Activated CD4-positive, alpha-beta T cell treated with anti-CD3 and anti-CD28 coated beads, Interleukin-2, amount 50 U/mL, for 48 hours (primary cell): ENCODE measurements around the gene PSMA1.
A peak's percentile ranks its signal among the peaks of the same experiment; 100 is the strongest.

Source experiments
- DNase-seq, 2 experiments: peaks; one replicate each; pipeline ENCODE4 v3.0.0-alpha.2; 2020

Gene PSMA1

DNA sequence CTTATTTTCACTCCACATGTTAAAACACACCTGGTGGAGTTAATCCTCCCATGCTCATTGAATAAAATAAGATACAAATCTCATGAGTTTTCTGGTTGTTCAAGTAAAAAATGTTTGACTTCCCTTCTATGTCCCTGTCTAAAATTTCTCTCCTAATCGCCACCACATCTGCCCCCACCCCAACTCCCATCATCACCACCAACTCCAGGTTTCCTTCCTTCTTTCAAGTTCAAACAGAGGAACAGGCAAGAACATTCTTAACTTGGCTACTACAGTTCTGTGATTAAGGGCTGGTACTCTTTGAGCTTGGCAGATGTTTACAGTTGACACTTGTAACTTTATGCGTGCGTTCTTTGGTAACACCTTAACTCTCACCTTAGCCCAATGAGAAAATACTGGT is 9.1 kb upstream of the PSMA1 start:
- no peak for DNase-seq

DNA sequence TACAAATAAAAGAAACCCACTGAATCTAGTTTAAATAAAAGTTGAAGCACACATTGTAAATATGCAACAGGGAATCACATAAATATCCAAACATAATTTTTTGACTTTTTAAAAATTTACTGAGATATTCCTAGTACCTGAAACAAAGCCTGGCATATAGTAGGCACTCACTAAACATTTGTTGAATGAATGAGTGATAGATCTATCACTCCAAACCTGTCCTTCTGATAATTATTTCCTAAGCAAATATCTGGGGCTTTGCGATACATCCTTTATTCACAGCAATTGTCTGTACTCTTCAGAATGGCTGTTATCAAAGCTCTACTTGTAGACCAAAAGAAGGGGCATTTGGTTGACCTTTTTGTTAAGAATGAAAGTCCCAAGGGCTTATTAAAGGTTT is 2.6 kb upstream of the PSMA1 start:
- no peak for DNase-seq

DNA sequence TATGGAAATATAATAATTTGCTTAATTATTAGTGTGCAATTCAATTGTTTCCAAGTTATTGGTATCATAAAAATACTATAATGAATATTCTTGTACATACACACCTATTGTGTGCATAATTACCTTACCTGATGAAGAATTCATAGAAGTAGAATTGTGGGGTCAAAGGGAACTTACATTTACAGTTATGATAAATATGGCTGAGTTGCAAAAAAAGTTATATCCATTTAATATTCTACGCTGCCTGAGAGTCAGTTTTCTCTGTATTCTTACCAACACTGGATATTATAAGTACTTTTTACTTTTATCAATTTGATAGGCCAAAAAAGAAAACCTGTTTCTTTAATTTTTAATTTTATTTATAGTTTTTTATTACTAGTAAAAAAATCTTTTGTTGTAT is 2.1 kb upstream of the PSMA1 start:
- no peak for DNase-seq

DNA sequence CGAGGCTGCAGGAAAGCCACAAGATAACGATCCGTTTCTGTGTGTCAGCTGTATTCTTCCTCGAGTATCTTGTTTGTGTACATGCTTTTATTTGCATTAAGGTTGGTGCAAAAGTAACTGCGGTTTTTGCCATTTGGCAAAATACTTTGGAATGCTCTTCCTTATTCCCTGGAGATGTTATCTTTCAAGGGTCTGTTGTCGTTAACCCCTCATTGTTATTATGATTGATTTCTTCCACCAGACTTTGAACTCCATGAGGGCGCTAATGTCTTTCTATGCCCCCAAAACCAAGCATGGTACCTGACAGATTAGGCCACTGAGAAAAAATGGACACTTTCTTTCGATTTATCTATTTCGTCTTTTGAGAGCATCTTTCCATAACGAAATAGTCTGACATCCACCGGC is 563 bp upstream of the PSMA1 start:
- DNase-seq = no peak

DNA sequence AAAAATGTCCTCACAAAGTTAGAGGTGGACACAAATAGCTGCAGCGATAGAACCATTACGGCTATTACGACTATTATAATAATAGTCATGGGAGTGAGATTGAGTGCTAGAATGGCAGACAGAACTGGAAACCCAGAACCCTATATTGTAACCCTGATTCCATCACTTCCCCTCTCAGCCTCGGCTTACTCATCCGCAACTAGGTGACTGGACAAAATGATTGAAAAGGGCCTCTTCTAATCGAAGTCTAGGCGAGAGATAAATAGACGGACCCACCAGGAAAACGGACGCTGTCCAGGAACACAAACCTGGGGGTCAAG is 629 bp downstream of the PSMA1 start:
- no peak for DNase-seq

DNA sequence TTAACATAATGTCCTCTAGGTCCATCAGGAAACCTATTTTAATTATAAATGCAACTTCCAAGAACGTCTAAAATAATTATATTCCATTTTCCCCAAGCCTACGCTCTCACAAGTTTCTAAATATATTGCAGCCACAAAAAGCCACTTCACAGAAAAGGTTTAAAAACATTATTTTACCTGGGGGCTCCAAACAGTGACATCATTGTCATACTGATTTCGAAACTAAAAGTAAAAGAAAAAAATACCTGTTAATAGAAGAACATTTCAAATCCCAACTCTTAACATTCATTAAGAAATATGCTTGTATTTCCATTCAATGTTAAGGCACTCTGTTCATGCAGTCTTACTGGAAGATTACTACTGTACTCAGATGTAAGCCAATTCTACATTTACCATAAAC is 1.4 kb downstream of the PSMA1 start:
- no peak for DNase-seq

DNA sequence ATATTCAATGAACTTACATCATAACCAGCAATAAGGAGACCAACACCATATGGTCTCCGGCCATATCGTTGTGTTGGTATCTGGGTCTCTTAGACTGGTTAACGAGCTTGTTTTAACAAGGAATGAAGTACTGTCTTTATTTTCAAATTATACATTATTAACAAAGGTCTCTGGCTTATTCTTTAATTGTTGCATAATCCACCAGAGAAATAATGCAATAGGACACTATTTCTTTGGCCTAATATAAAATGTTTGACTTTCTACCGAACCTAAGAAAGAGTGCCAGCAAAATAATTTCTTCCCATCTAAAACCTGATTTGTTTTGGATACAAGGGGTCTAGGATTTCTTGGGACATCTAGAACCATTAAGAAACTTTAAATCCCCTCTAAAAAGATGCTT is 6.4 kb downstream of the PSMA1 start:
- DNase-seq = no peak

DNA sequence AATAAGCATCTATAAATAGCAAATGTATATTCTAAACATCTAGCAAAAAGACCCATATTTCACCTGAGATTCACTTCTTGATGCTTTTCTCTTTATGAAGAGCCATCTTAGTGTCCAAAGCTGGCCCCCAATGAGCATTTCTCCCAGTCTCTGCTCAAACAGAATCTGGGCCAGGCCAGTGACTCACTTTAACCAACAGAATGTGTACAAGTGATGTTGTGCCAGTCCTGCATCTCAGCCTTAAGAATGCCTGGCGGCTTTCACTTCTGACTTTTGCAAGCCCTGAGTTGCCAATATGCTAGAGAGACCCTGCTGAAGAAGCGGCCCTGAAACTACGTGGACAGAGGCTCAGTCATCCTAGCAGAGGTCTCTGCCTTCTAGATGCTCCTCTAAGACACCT is 13.7 kb downstream of the PSMA1 start:
- DNase-seq = no peak

DNA sequence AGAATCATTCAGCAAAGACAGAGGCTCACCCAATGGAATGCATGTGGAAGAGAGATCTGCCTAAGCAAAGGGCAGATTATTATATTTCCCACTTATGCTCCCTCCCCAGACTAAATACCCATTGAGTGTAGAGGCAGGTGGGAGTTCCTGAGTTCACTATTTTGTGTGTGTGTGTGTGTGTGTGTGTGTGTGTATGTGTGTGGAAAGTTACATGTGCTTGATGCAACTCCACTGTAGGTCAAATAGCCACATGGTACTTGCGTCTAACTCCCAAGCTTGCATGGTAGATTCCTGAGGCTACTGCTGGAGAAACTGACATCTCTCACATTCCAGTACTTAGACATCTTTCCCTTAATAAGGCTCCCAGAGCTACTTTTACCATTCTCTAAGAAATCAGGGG is 17.2 kb downstream of the PSMA1 start:
- DNase-seq = no peak

DNA sequence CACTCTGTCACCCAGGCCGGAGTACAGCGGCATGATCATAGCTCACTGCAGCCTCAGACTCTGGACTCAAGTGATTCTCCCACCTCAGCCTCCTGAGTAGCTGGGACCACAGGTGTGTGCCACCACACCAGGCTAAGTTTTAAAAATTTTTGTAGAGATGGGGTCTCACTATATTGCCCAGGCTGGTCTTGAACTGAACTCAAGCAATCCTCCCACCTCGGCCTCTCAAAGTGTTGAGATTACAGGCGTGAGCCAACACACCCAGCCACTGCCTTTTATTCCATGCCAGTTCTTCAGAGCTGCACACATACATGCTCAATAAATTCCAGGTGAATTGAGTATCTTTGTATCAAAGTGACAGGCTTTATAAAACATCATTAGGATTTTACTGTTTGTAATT is 18.1 kb downstream of the PSMA1 start:
- DNase-seq = no peak

DNA sequence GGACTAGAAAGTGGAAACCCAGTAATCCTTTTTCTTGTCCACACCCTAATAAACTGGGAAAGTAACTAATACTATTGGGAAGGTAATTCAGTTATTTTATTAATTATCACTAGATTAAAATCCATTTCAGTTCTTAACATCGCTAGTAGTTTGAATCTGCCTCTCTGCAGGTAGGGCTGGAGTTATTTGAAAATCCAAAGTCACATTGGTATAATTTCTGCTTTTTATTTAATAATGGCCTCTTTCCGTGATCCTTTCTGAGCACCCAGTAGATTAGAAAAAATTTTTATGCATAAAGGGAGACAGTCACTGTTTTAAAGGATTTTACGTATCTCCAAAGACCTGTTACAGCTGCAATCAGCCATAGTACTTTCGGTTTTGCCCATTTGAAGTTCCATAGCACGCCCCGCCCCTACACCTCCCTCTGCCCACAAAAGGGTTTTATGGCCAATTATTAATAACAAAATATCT is 20.0 kb downstream of the PSMA1 start:
- DNase-seq = peak; percentile 45 to 48

DNA sequence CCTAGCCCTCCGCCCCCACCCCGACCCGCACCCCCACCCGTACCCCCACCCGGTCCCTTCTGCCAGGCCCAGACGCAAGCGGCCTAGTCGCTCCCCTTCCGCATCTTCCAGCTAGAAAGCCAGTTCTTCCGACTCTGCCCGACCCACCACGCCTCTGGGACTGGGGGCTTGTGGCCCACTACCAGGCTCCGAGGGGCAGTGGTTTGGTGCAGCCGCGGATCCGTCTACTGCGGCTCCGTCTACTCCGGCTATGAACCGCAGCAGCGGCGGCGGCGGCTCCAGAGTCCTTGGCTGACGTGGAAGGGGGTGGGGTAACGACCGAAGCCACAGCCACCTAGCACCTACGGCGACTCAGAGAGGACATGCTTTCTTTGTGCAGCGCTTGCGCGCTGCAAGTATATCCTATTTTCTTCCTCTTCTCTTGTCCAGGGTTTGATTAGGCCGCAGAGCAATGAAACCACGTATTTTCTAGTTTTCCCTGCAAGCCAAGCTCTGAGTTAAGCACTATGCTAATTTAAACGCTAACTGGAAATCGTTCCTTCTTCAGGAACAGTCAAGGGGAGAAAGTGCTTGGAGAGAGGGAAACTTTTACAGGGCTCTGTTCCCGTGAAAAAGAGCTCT is 20.5 kb downstream of the PSMA1 start, which contains the start of gene COPB1:
Gene COPB1, minus strand, starts transcription at position 252 of the 621 bp plus-strand sequence. CDS start 883 bp downstream, outside the sequence.
- peak; percentile 92 to 94 for DNase-seq

DNA sequence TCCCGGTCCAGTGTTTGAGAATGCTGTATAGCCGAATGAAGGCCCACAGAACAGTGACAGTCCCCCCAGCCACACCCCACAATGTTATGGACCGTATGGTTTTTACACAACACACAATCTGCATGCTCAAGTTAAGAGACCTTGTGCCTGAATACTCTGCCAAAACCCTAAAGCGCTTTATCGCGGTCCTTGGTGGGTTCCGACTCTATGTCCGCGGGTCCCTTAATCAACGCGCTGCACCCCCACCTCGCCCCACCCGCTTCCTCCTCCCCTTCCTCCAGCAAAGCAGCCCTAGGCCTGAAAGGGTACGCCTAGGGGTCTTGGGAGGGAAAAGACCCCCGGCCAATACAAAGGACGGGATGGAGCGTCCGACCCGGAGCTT is 21.0 kb downstream of the PSMA1 start:
- DNase-seq = peak; percentile 37 to 53

DNA sequence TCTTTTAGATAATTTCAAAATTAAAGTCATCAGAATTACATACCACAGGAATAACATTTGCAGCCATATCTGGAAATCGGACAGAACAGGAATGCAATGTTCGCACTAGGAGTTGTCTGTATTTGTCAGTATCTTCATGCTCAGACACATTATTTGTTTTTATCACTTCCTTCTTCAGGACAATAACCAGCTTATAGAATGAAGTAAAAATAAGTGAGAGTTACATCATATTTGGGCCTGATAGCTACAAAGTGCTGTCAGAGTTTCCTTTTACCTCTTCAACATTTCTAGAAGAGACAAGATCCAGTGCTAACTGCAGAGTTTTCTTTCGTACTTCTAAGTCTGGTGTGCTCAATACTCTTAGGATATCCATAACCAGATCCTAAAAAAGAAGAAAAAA is 39.5 kb downstream of the PSMA1 start:
- no peak for DNase-seq

DNA sequence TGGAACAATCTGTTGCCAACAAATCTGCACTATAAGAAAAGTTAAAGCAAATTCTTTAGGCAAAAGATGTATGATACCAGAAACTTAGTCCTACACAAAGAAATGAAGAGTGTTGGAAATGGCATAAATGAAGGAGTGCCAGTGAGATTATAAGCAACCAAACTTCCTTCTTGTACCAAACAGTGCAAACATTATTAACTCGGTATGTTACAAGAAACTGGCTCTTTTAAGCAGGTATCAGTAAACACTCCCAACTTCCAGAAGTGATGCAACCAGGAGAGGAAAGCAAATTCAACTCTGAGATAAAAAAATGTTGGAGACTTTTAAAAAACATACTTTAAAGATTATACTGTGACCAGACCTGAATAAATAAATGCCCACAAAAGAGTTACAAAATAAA is 49.1 kb downstream of the PSMA1 start:
- no peak for DNase-seq

DNA sequence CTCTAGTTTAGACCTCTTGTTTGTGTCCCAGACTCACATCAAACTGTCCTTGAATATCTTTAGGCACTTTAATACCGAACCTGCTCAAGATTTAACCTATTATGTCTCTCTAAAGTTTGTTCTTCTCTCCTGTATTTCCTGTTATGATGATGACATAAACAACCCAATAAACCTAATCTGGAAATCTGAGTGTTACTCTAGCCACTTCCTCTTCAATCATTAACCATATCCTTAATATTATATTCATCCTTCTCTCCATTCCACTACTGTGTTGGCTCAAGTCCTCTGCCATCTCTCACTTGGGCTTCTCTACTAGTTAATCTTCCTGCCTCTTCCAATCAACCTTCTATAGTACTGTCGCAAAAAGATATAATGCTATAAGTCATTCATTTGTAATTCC is 56.6 kb downstream of the PSMA1 start:
- DNase-seq = no peak

DNA sequence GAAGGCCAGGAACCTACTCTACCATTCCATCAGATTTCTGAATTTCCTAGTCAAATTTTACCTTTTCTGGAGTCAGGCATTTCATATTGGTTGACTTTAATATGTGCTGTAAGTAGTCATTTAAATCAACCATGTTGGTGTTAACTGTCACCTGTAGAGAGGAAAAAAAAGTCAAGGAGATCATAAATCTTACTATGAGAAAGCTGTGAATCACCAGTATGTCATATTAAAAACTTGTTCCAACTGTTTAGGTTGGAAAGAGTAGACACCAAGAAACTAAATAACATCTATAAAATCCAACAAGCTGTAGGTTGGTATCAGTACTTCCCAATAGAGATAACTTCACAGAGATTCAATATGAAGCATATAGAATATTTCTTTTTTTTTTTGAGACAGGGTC is 60.0 kb downstream of the PSMA1 start:
- DNase-seq = no peak

DNA sequence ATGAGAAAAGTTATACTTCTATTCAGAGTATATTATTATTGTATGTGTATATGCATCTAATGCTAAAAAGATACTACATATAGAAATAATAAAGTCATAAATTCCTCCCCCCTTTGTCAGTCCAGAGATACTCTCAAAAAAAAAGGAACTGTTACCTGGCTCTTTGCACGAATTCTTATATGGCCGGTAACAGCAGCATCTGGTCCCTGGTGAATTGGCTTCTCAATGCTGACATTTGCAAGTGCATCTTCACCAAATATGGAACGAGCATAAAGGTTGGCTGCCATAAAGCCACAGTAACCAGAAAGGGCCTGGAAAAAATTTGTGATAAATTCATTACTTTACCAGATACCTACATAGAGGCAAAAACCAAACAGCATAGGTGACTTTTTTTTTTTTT is 61.8 kb downstream of the PSMA1 start:
- no peak for DNase-seq

DNA sequence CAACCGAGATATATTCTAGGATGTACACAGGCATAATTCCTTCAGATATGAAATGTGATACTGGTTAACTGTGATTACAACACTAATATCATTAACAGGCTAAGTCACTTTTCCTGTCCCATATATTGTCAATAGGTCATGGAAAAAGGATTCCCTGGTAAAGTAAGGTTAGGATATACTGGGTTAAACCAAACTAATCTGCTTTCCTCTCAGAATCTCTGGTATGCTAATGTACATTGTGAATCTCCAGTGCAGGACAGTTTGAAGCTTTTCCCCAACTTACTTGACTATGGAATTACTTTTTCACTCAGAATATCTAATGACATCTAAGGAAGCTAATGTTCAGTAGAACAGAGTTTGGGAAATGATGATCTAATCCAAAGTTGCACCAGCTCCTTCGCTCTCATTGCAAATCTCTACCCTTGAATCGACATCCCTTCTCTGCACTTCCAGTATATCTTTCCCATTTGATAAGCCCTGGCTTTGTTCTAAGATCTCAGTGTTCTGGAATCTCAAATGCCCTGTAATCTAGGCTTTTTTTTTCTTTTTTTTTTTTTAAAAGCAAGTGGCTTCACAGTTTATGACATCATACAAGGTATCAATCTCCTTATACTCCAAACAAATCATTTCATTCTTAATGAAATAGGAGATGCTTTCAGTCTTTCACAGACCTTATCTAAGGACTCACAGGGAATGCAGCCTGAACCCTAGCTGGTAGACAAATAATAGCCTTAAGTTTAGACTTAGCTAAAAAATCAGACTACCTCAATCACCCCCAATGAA is 64.3 kb downstream of the PSMA1 start:
- DNase-seq = no peak
